Fibroblast of villous mesenchyme (primary cell): ENCODE results near the gene SEMA6A. TPM values are rescaled to one million over a fixed set of nuclear protein-coding genes. Genes with fewer than 3 reads are reported as not detected.

Source experiments
- DNase-seq: peaks from one replicate; pipeline ENCODE4 v3.0.0-alpha.2; 2010; ENCODE audit warnings: low read depth
- H3K4me3 ChIP-seq: 2 replicates; pipeline ENCODE4 v1.5.1; 2011; ENCODE audit warnings: low read depth, mild to moderate bottlenecking, low read length
- CTCF ChIP-seq: IDR thresholded peaks from 2 replicates; pipeline ENCODE4 v1.5.1; 2012; ENCODE audit warnings: low read depth, mild to moderate bottlenecking, low read length; ENCODE audit not compliant: insufficient read depth
- total RNA-seq: library from RNA; depleted of rRNA; stranded (reverse); fragments of >200 nt; gene quantifications from 2 replicates; pipeline ENCODE4 v1.2.3, GENCODE V29; 2012

SEMA6A gene
- total RNA-seq, 1 donor = 2.2 TPM

- no peak for DNase-seq
- H3K4me3 ChIP-seq = peak overlapping the region; percentile 18
- no peak for TF ChIP-seq CTCF
Measured at GRCh38 chr5:116572350-116573278, 2.0 kb downstream of the SEMA6A start.

- TF ChIP-seq CTCF = no peak
- no peak overlapping the region for H3K4me3 ChIP-seq
- DNase-seq = no peak
Measured at GRCh38 chr5:116571568-116572349, 2.9 kb downstream of the SEMA6A start.

- no peak for TF ChIP-seq CTCF
- DNase-seq = no peak
- H3K4me3 ChIP-seq = no peak overlapping the region
Measured at GRCh38 chr5:116569999-116570398, 4.6 kb downstream of the SEMA6A start.

GRCh38 chr5:116567106-116567505, 7.5 kb downstream of the SEMA6A start:
- no peak for TF ChIP-seq CTCF
- H3K4me3 ChIP-seq = no peak overlapping the region
- DNase-seq = no peak

- DNase-seq = no peak
- TF ChIP-seq CTCF = no peak
- no peak overlapping the region for H3K4me3 ChIP-seq
Measured at GRCh38 chr5:116566251-116566650, 8.4 kb downstream of the SEMA6A start.

GRCh38 chr5:116564756-116565490, 9.7 kb downstream of the SEMA6A start:
- H3K4me3 ChIP-seq = no peak overlapping the region
- no peak for TF ChIP-seq CTCF
- DNase-seq = no peak
